OCI-LY3 (cell line): ENCODE results near the gene FAU.

Experiments
- H2AFZ ChIP-seq: fragments of 200-600, 300-600 bp; shearing (Covaris generic); 2 replicates; pipeline ENCODE4 v1.6.0; 2014; ENCODE audit warnings: antibody characterized with exemption, low read depth, low read length
- H3K27ac ChIP-seq: fragments of 200-600, 300-600 bp; sonication (generic); 2 replicates; pipeline ENCODE4 v1.5.1; 2014; ENCODE audit warnings: mild to moderate bottlenecking, low read length, moderate library complexity, mixed read lengths
- H3K27me3 ChIP-seq: fragments of 200-600, 300-600 bp; sonication (generic); 2 replicates; pipeline ENCODE4 v1.6.1; 2014; ENCODE audit warnings: low read depth, low read length, mixed read lengths
- H3K36me3 ChIP-seq: fragments of 200-600, 300-600 bp; sonication (generic); replicated peaks from 2 replicates; pipeline ENCODE3; 2014; ENCODE audit warnings: low read depth, low read length, mixed read lengths
- H3K4me1 ChIP-seq: fragments of 300-600, 200-600 bp; sonication (generic); 2 replicates; pipeline ENCODE4 v1.6.1; 2014; ENCODE audit warnings: low read length, mixed read lengths
- H3K4me2 ChIP-seq: fragments of 200-600, 300-600 bp; sonication (generic); 2 replicates; pipeline ENCODE4 v1.6.1; 2014; ENCODE audit warnings: low read length, mixed read lengths
- H3K4me3 ChIP-seq: fragments of 300-600, 200-600 bp; sonication (generic); 2 replicates; pipeline ENCODE4 v1.5.1; 2014; ENCODE audit warnings: antibody characterized with exemption, mild to moderate bottlenecking, low read length, moderate library complexity
- H3K79me2 ChIP-seq: fragments of 300-600, 200-600 bp; shearing (Covaris generic); 2 replicates; pipeline ENCODE4 v1.6.1; 2014; ENCODE audit warnings: mild to moderate bottlenecking, low read length, mixed read lengths
- H3K9ac ChIP-seq: fragments of 300-600, 200-600 bp; shearing (Covaris generic); 2 replicates; pipeline ENCODE4 v1.6.0; 2014; ENCODE audit warnings: mild to moderate bottlenecking, low read length, moderate library complexity
- H3K9me3 ChIP-seq: fragments of 200-600, 300-600 bp; shearing (Covaris generic); 2 replicates; pipeline ENCODE4 v1.6.1; 2014; ENCODE audit warnings: low read length, mixed read lengths; ENCODE audit not compliant: insufficient read depth
- H4K20me1 ChIP-seq: fragments of 200-600, 300-600 bp; sonication (generic); 2 replicates; pipeline ENCODE4 v1.6.1; 2016; ENCODE audit warnings: low read length, mixed read lengths; ENCODE audit not compliant: insufficient read depth
- EZH2phosphoT487 ChIP-seq: fragments of 200-600 bp; shearing (Covaris generic); IDR thresholded peaks from 2 replicates; pipeline ENCODE4 v1.6.1; 2018; ENCODE audit warnings: antibody characterized with exemption, mixed run types, low read depth
- TF ChIP-seq, protein P1 (sequence below): fragments of 200-600, 300-600 bp; sonication (generic); IDR thresholded peaks from 2 replicates; pipeline ENCODE4 v1.5.1; 2014; ENCODE audit warnings: antibody characterized with exemption, low read length, low read depth

The FAU gene

DNA sequence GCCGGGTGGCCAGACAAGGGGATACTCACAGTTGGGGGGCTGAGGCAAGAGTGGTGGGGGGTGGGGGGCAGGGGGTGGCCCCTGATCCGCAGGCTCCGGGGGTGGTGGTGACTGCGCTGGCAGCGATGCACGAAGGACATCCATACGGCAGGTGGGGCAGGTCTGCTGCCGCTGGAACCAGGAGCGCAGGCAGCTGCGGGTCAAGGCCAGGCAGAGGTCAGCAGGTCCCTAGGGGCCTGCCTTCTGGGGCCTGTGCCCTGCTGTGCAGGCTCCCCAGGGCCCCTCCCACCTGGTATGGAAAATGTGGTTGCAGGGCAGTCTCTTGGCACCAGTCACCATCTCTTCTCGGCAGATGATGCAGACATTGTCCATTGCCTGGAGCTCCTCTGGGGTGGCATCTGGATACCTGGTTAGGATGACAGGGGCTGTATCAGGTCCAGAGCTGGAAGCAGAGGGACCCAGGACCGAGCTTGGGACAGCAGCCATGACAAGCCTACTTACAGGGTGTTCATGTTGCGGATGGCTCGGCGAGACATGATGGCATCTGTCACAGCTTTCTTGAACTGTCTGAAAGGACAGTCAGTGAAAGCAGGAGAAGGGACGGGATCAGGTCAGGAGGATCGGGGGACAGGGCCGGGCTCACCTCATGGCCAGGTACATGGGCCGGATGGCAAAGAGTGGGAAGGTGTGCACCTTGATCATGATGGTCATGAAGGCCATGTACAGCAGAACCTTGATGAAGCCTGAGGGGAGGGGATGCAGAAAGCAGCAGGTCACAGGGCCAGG is 8.9 kb upstream of the FAU start:
- Histone ChIP-seq H3K4me1 (peaks cover 32% of the 10 kb centered on the region), H3K9me3 (no peaks in the 10 kb centered on the region), H3K27ac (peak overlapping the region; percentile 99), H3K4me2 (peak overlapping the region; percentile 100), H3K36me3 (peaks cover 60% of the 10 kb centered on the region), H3K9ac (peak overlapping the region; percentile 99; the same call in 1 of the 2 replicates), H2AFZ (no peak overlapping the region), H3K27me3 (no peaks in the 10 kb centered on the region), H3K79me2 (peaks cover 42% of the 10 kb centered on the region), H3K4me3 (peak overlapping the region; percentile 93; the same call in 1 of the 2 replicates), H4K20me1 (no peaks in the 10 kb centered on the region)
- TF ChIP-seq, protein P1, sequence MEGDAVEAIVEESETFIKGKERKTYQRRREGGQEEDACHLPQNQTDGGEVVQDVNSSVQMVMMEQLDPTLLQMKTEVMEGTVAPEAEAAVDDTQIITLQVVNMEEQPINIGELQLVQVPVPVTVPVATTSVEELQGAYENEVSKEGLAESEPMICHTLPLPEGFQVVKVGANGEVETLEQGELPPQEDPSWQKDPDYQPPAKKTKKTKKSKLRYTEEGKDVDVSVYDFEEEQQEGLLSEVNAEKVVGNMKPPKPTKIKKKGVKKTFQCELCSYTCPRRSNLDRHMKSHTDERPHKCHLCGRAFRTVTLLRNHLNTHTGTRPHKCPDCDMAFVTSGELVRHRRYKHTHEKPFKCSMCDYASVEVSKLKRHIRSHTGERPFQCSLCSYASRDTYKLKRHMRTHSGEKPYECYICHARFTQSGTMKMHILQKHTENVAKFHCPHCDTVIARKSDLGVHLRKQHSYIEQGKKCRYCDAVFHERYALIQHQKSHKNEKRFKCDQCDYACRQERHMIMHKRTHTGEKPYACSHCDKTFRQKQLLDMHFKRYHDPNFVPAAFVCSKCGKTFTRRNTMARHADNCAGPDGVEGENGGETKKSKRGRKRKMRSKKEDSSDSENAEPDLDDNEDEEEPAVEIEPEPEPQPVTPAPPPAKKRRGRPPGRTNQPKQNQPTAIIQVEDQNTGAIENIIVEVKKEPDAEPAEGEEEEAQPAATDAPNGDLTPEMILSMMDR = no peak
- no peak for TF ChIP-seq EZH2phosphoT487

DNA sequence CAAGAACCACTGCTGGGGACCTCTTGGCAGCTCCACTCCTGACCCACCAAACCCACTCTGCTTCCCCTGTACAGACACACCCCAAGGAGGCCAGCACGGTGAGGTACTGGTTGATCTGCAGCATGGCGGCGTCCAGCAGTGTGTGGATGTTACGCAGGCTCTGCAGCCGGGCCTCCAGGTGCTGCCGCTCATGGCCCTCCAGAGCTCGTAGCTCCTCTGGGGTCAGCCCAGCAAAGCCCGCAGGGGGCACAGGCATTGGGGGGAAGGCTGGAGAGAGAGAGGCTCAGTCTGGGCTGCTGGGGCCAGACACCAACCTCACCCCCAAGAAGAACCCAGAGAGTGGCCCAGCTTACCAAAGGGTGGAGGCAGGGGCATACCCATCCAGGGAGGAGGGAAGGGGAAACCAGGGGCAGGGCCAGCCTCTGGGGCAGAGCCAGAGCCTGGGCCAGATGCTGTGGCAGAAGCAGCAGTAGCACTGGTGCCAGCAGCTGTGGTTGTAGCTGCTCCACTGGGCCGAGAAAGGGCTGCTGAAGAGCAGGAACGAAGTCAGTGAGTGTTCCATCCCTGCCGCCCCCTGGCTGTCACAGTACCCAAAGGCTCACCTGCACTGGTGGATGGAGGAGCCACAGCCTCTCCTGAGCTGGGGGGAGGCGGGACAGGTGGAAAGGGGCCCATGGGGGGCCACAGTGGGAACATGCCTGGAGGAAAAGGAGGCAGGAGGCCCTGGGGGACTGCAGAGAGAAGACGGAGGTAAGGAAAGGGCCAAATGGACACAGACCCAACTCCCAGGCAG is 7.9 kb upstream of the FAU start:
- no peak overlapping the region for H2AFZ ChIP-seq
- H3K36me3 ChIP-seq = peaks cover 68% of the 10 kb centered on the region
- no peaks in the 10 kb centered on the region for H3K27me3 ChIP-seq
- peaks cover 42% of the 10 kb centered on the region for H3K79me2 ChIP-seq
- TF ChIP-seq, protein P1 = no peak
- no peak for TF ChIP-seq EZH2phosphoT487
- no peaks in the 10 kb centered on the region for H3K9me3 ChIP-seq
- H3K4me1 ChIP-seq = peaks cover 31% of the 10 kb centered on the region
- peak overlapping the region; percentile 2; the same call in 1 of the 2 replicates for H3K4me2 ChIP-seq
- H3K9ac ChIP-seq = no peak overlapping the region
- H3K27ac ChIP-seq = peak overlapping the region; percentile 99
- no peak overlapping the region for H3K4me3 ChIP-seq
- H4K20me1 ChIP-seq = no peaks in the 10 kb centered on the region

DNA sequence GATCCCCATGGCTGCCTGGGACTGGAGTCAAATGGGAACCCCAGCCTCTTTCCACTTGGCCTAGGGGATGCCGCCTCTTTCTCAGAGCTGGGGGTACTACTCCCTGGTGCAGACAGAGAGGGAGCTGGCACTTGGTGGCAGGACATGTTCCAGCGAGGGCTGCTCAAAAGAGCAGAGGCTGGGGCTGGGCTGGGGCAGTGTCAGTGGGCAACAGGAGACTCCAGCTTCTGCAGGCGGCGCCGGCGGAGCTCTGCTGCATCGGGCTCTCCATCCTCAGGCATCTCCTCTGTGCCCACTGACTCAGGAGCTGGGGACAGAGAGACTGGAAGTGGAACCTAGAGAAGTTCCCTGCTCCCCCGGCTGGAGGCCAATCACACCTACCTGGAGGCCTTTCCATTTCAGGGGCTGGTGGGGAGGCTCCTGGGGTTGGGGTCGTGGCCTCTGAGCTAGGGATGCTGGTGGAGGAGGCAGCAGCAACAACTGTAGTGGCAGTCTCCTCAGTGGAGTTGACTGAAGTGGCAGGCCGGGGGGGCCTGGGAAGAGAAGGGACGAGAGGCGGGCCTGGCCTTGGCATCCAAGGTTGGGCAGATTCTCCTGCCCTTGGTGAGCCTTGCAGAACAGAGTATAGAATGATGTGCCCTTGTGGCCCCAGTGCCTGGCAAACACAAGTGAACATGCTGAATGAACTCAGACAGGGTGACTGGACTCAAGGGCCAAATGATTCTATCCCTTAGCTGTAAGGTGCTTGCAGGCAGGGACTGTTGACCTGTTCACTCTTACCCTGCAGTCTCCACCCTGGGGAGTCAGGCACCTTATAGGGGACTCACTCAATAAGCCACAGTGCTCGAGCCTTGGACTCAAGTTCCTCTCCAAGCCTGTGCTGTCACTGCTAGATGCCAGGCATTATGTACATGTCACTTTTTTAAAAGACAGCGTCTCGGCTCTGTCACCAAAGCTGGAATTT is 6.5 kb upstream of the FAU start:
- TF ChIP-seq EZH2phosphoT487 = no peak
- TF ChIP-seq, protein P1 = no peak
- no peaks in the 10 kb centered on the region for H3K9me3 ChIP-seq
- H3K27ac ChIP-seq = peak overlapping the region; percentile 20; the same call in 1 of the 2 replicates
- no peak overlapping the region for H2AFZ ChIP-seq
- peaks cover 31% of the 10 kb centered on the region for H3K4me1 ChIP-seq
- no peaks in the 10 kb centered on the region for H4K20me1 ChIP-seq
- peaks cover 69% of the 10 kb centered on the region for H3K36me3 ChIP-seq
- H3K4me3 ChIP-seq = no peak overlapping the region
- H3K4me2 ChIP-seq = no peak overlapping the region
- H3K9ac ChIP-seq = no peak overlapping the region
- H3K79me2 ChIP-seq = peaks cover 45% of the 10 kb centered on the region
- H3K27me3 ChIP-seq = no peaks in the 10 kb centered on the region
